Activated gamma-delta T cell (primary cell): ENCODE measurements around the gene BMP8B.
"Not testable (repeated sequence)": the region's sequence is repeated elsewhere in the genome, so short reads cannot be mapped to it uniquely, and the experiment has no call there.

Experiments used
- DNase-seq: peaks from one replicate; lab custom pipeline; 2025; lab: John Stamatoyannopoulos, UW

The BMP8B gene

DNA sequence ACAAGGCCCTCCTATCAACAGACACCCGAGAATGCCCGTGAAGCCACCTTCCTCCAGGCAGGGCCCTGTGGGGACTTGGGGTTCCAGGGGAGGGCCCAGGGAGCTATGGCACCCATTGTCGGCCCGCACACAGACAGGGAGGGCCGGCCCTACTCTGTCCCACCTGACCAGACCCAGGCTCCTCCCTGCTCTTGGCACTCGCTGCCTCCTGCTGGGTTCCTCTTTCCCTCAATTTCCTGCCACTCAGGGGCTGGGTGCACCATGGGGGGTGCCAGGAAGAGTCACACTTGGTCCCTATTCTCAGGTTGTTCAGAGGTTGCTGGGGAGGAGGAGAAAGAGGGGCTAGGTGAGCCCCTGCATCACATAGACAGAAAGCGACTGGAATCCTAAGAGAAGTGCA lies 9.5 kb downstream of the BMP8B start:
- no peak for DNase-seq

DNA sequence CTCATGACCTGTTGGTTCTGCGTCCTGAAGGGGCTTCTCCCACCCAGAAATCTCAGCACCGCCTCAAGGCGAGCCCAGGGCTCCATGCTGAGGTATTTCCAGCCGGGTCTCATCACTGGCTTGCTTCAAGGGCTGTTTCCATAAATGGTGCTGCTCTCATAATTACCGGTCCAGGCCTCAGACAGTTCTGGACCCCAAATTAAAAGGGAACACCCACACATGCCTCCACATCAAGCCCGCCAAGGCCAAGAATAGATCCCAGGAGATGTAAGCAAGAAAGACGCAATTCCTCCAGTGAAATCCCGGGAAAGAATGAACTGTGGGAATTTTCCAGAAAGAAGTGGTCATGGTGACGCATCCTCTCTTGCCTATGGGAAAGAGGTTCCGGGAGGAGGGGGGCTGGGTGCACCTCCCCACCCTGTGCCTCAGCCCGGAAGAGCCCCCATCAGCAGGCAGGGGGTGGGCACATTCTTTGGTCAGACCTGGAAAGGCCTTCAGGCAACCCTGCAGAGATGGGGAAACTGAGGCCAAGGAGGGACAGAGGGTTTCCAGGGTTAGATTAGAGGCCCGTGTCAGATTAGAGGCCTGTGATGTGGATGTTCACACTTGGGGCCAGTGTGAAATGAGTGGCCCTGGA lies 10.1 kb downstream of the BMP8B start:
- DNase-seq: not testable (repeated sequence)

DNA sequence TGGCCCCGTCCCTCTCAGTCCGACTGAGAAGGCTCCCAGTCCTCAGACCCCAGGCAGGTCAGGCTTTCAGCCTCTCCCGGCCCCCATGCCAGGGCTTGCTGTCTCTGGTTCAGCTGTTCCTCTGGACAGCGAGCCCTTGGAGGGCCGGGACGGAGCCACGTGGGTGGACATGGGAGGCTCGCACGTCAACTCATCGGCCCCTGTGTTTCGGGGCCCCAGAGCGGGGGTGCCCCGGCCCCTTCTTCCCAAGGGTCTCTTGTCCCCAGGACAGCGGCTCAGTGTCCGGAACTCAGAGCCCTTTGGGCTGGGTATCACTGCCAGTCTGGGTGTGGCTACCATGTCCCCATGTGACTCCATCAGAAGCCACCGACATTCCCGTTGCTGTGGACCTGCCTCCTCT lies 10.8 kb downstream of the BMP8B start:
- DNase-seq: not testable (repeated sequence)

DNA sequence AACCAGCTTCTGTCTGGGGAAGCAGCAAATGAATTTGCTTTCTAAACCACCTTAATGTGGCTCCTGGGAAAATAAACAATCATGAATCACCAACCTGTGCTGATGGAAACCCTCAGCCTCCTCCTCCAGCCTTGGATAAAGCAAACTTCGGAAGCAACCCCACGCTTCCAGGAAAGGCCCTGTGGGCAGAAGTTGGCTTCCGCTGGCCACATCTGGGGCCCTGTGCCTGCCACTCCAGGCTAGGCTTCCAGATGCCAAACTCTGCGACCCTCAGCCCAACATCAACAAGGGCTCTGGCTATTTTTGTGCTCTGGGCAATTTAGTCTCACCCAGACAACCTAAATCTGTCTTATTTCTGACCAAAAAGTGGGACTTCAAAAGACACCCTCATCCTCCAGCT lies 11.4 kb downstream of the BMP8B start:
- no peak for DNase-seq

DNA sequence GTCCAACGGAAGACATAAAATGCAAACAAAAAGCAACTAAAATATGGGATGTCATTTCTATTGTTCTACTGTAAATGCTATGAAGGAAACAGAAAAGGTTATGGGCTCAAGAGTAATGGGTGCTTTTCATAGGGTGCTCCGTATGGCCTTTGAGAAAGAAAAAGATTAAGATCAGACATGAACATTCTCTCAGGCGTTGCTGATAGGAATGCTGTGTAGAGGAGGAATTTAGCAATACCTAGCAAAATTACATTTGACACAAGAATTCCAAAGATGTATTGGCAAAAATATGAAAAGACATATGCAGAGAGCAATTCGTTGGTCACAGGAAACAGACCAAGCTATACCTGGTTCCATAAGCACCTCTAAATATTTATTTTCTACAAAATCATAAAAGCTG lies 11.8 kb downstream of the BMP8B start:
- DNase-seq: no peak

DNA sequence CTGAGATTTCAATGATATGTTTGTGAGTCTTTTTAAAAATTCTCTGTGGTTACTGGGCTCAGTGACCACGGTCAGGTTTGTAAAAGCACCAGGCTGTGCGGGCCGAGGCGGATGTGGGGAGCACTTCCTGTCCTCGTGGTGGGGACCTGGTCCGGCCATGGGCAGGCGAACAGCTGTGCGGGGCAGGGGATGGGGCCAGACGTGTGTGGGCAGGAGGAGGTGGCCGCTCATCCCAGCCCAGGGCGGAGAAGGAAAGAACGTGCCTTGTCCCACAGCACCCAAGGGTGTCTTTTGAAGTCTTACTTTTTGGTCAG lies 12.3 kb downstream of the BMP8B start:
- DNase-seq: no peak

DNA sequence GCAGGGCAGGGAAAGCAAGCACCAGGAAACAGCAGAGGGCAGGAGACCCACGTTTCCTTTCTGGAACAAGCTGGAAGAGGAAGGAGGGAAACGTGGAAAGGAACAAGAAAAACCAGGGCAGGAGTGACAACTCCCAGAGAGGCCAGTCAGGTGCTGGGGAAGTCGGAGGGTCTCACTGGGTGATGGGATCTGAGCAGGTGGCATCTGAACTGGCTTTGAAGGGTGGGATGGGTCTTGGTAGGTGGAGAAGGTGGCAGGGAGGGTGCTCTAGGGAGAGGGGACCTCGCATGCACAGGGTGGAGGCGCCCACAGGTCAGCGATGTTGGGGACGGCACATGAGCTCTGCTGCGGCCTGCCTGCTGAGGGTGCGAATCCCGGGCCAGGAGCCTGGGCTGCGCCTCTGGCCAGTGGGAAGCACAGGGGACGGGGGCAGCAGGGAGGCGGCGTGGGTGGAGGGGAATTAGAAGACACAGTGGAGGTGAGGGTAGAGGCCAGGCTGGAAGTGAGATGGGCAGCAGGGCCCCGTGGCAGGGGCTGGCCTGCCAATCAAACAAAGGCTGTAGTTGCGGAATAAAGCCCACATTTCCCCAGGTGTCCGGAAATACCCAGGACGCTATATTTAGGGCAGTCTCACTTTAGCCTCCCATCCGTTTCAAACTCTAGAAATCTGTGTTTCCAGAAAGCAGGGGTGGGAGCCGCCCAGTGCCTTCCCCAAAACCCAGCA lies 12.8 kb downstream of the BMP8B start:
- not testable (repeated sequence) for DNase-seq

DNA sequence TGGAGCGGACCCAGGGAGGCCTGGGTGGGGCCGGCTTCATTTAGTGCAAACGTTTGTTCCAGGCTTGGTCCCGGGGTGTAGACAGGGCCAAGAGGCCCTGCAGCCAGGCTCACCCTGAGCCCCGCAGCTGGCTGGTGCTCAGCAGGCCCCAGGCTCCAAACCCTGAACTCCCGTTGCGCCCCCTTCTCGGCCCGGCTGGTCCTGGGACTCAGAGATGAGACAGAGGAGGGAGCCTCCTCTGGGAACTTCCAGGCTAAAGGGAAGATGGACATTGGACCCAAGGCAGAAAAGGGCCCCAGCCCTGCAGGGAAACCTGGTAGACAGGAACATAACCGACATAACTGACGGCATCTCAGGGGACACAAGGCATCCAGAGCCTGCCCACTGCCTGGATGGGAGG lies 13.5 kb downstream of the BMP8B start:
- not testable (repeated sequence) for DNase-seq

DNA sequence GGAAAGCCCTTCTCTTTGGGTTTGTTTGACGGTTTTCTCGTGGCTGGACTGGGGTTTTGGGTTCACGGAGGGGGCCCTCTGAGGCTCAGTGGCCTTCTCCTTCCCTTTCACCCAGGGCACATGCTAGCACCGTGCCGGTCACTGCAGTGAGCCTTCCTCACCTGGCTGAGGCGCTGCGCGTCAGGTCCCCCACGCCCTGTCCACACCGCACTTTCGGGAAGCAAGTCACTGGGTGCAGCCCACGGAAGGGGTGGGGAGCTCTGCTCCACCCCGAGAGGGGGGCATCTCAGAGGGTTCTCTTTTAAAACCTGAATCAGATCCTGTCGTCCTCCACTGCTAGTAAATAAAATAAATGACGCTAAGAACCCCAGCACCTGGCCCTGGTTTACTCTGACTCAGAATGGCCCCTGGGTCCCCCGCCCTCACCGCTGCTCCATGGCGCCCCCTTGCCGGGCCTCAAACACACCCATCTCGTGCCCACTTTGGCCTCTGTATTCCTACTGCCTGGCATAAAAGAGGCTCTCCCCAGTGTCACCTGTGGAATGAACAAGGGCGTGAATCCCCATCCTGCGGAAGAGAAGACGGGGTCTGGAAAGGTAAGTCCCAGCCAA lies 15.2 kb downstream of the BMP8B start:
- DNase-seq: not testable (repeated sequence)

DNA sequence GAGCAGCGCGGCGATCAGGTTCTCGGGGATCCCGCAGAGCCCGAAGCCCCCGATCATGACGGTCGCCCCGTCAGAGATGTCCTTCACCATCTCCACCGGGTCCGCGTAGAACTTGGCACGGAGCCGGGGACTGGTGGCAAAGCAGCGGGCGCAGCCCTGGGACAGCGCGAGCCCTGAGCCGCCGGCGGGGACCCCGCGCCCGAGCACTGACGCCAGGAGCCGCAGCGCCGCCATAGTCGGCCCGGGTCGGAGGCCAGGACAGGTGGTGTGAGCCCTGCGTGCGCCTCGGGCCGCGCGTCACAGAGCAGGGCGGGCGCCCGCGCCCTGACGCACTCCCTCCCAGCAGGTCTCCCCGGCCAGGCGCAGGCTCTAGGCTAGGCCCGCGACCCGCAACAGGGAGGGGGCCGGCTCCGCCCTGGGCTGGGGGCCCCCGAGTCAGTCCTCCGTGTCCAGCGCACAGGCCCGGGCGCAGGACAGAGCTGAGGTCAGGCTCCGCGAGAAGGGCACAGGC lies 17.6 kb downstream of the BMP8B start, which contains the start of gene OXCT2:
Gene OXCT2, minus strand, starts transcription at position 327 of the 511 bp plus-strand sequence. Its CDS starts 93 bp downstream, at position 234.
- not testable (repeated sequence) for DNase-seq

DNA sequence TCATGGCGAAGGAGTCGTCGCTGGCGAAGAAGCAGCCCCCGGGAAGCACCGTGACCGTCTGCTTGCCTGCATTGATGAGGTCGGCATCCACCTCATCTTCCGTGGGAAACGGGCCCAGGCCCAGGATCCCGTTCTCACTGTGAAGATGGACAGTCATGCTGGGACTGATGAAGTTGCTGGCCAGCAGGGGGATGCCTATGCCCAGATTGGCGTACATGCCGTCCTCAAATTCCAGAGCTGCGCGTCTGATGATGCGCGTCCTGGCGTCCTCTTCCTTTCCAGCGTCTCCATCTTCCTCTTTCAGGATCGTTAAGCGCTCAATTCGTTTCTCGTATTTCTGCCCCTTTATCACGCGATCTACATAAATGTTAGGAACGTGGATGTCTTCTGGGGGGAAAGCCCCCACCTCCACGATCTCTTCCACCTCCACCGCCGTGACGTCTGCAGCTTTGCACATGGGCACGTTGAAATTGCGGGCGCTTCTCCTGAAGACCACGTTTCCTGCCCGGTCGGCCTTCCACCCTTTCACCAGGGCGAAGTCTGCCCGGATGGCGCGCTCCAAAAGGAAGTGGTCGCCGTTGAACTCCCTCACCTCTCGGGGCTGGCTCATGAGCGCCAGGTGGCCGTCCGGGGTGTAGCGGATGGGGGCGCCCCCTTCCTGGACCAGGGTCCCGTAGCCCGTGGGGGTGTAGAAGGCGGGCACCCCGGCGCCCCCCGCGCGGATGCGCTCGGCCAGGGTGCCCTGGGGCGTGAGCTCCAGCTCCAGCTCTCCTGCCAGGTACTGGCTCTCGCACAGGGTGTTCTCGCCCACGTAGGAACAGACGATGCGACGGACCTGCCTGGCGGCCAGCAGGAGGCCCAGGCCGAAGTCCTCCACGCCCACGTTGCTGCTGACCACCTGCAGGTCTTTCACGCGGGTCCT lies 18.3 kb downstream of the BMP8B start:
- not testable (repeated sequence) for DNase-seq

DNA sequence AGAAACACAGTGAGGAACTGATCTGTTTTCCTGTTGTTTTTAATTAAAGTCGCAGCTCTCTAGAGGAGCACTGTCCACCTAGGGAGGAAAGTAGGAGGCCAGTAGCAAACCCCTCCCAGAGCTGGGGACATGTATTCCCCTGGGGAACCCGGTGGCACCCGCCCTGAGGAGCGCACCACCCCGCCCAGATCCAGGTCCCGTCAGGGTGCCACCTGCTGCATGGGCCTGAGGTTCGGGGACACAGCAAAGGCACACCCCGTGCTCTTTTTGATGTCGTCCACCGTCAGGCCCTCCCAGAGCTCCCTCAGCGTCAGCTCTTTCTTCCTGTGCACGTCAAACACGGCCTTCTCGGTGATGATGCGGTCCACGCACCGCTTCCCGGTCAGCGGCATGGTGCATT lies 19.2 kb downstream of the BMP8B start:
- not testable (repeated sequence) for DNase-seq

DNA sequence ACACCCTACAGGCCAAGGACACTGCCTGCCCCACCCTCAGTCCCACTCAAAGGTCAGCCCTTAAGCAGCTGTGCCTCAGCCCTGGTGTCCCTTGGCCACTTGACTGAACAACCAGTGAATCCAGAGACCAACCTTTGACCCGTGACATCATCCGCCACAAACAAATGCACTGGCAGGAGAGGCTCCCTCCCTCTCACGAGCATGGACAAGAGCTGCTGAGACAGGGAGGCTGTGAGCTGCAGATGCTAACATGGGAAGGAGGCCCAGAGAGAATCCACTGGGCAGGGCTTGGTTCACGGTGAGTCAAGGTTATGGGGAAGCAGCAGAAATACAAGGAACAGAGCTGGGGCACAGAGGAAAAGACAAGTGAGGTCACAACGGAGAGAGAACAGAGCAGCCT lies 22.2 kb downstream of the BMP8B start:
- DNase-seq: not testable (repeated sequence)

DNA sequence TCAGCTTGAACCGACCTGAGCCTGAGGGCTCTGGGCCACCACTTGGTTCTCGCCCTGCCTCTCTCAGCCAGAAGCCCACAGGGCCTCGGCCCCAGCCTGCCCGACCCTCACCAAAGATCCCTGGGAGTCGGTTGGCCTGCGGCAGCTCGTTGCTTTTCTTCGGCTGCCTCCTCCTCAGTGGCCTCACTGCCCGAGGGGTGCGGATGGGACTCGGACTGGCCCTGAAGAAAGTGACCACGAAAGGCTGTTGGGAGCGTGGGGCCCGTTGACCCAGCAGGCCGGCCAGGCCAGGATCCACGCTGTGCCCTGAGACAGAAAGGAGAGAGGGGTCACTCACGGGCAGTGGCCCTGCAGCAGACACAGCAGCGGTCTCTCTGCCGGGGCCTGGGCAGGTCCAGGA lies 24.2 kb downstream of the BMP8B start:
- DNase-seq: not testable (repeated sequence)

DNA sequence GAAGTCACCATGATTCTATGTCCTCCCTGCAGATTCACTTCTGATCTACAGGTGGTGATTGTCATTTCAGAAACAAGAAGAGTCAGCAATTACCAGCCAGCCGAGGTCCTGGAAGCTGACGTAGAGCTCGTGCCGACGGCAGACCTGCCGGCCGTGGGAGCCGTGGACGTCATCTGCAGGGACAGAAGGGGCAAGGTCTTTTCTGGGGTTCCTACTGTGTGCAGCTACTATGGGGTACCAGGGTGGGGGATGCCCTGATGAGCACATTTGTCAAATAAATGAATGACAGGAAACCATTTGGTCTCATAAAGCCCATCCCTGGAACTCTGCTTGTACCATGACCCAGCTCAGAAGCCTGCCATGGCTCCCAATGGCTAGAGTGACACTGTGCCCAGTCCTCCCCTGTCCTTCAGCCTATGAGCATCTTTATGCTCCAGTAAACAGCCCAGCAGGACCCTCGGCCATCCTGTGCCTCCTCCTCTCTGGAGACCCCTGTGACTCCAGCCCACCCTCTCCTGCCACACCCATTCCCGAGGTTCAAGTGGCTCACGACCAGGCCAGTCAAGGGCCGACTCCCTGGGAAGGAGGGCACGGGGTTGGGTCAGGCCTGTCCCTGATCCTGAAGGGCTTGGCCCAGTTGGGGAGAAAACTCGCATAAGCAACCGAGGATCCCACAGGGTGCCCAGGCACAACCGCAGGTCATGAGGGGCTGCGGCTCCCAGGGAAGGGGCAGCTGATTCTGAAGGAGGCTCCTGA lies 24.9 kb downstream of the BMP8B start:
- DNase-seq: not testable (repeated sequence)

DNA sequence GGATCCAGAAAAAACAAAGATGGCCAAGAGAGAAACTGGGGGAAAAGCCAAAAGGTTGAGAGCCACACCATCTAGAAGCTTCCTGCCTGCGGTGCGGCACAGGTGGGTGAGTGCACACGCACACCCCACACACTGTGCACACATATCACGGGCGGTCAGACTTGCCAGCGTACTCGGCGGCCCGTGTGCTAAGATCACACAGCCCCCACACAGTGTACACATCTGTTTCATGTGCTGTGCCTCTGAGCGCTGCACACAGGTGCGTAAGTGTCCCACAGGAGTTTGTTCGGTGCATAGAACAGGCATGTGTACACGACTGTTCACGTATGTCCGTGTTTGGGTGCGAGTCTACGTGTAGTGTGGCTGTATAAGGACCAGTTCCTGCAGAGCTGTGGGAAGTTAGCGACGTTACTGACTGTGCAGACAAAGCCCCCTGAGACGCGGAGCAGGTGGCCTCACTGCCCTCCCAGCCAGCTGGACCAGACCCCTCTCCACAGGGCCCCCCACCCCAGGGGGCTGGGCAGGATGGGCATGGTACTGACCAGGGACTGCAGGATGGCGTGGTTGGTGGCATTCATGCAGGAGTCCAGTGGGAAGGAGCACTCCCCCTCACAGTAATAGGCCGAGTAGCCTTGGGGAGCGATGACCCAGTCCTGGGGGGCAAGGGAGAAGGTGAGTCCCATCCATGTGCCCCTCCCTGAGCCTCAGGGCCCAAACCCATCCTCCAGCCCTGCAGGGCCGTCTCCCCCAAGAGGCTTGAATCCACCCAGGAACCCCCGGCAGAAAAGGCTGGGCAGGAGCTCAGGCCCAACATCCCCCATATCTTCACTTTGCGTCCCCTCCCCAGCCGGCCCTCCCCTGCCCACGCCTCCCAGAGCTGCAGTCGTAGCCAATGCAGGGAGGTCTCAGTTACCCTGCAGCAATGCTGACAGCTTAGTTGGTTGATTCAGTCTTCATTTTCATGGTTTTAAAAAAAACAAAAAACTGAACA lies 25.8 kb downstream of the BMP8B start:
- no peak for DNase-seq

DNA sequence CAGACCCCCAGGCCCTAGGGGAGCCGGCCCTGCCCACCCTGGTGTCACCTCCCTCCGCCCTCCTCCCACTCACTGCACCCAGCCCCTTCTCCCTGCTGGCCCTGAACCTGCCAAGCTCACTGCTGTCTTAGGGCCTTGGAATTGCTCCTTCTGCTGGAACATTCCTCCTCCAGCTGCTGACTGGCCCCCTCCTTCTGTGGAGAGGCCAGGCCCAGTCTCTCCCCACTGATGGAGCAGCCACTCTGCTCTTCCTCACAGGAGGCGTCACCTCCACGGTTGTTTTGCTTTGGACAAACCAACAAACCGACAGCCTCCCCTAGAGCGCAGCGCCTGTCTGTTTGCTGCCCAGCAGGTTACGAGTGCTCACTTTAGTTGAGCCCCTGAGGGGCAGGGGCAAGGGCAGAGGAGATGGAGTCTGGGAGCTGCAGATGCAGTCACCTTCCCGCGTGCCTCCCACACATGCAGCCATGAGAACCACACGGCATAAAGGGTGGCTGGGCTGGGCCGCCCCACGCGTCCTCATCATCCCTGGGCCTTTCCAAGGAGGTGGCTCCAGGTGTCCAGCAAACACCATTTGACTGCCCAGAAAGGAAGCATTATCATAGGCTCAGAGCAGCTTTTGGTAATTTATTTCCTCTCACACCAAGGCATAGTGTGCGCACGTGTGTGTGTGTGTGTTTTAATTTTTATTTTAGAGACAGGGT lies 27.0 kb downstream of the BMP8B start:
- no peak for DNase-seq

DNA sequence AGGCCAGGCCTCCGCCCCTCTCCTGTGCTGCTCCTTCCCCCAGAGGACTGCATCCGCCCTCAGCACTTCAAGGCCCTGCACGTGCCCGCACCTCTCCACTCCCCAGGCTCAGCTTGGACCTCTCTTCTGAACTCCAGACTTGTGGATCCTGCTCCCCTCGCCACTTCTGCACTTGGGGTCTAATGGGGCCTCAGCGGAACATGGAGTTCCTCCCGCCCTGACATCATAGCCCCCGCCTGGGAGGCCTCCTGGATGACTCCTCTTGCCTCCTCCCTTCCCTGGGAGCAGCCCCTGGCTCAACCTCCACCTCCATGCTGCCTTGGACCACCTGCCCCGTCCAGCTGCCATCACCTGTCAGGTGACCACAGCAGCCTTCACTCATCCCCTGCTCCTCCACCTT lies 27.6 kb downstream of the BMP8B start:
- DNase-seq: no peak
